ENCODE measurements around the gene RABL2A.
"Not testable (repeated sequence)": the region's sequence is repeated elsewhere in the genome, so short reads cannot be mapped to it uniquely, and the experiment has no call there.

Gene RABL2A

GRCh38 chr2:113621002-113621401, 6.1 kb upstream of the RABL2A start:
- DNase-seq: not testable (repeated sequence)

GRCh38 chr2:113625906-113626305, 1.2 kb upstream of the RABL2A start:
- DNase-seq: not testable (repeated sequence)

- DNase-seq: not testable (repeated sequence)
Observed at GRCh38 chr2:113632849-113633345, 5.8 kb downstream of the RABL2A start.

GRCh38 chr2:113635358-113635757, 8.3 kb downstream of the RABL2A start:
- not testable (repeated sequence) for DNase-seq

GRCh38 chr2:113636226-113636625, 9.2 kb downstream of the RABL2A start:
- DNase-seq: not testable (repeated sequence)

GRCh38 chr2:113638084-113638483, 11.0 kb downstream of the RABL2A start:
- DNase-seq: not testable (repeated sequence)

GRCh38 chr2:113646217-113646616, 19.2 kb downstream of the RABL2A start:
- DNase-seq: not testable (repeated sequence)

GRCh38 chr2:113650834-113651815, 24.1 kb downstream of the RABL2A start:
- DNase-seq: not testable (repeated sequence)

GRCh38 chr2:113652599-113652998, 25.5 kb downstream of the RABL2A start:
- DNase-seq: not testable (repeated sequence)

GRCh38 chr2:113656031-113656624, 29.1 kb downstream of the RABL2A start:
- not testable (repeated sequence) for DNase-seq

GRCh38 chr2:113657735-113658134, 30.7 kb downstream of the RABL2A start:
- DNase-seq: not testable (repeated sequence)

GRCh38 chr2:113663285-113664060, 36.4 kb downstream of the RABL2A start:
- not testable (repeated sequence) for DNase-seq

GRCh38 chr2:113664761-113665533, 37.9 kb downstream of the RABL2A start:
- DNase-seq: not testable (repeated sequence)

GRCh38 chr2:113669013-113669412, 41.9 kb downstream of the RABL2A start:
- not testable (repeated sequence) for DNase-seq

- DNase-seq: no peak
Observed at GRCh38 chr2:113672326-113672932, 45.4 kb downstream of the RABL2A start.

GRCh38 chr2:113675875-113676274, 48.8 kb downstream of the RABL2A start:
- no peak for DNase-seq

- no peak for DNase-seq
Observed at GRCh38 chr2:113676623-113677266, 49.7 kb downstream of the RABL2A start.

GRCh38 chr2:113677330-113677729, 50.3 kb downstream of the RABL2A start:
- no peak for DNase-seq

- DNase-seq: no peak
Observed at GRCh38 chr2:113679457-113679856, 52.4 kb downstream of the RABL2A start.

- no peak for DNase-seq
Observed at GRCh38 chr2:113685471-113685870, 58.4 kb downstream of the RABL2A start.

- no peak for DNase-seq
Observed at GRCh38 chr2:113686537-113686936, 59.5 kb downstream of the RABL2A start.

Measured in NCI-H345 (cell line).